NCI-H226 (cell line): Measurements from ENCODE around the gene DXO.

Source experiments
- DNase-seq: peaks from one replicate; pipeline ENCODE4 v3.0.0-alpha.2; 2015

Gene DXO

GRCh38 chr6:31920811-31921210 is 51.1 kb downstream of the DXO start:
- peak; percentile 32 for DNase-seq
